SK-N-SH (cell line): ENCODE measurements around the gene HSD11B1L. TPM values are rescaled to one million over a fixed set of nuclear protein-coding genes. Genes with fewer than 3 reads are reported as not detected.

Experiments
- CTCF ChIA-PET: fragments of 300-600, 350-600 bp; formaldehyde crosslinking; extraction: SDS; loops from one replicate; lab custom pipeline; 2021; lab: Yijun Ruan, JAX
- POLR2A ChIA-PET: fragments of 350-600 bp; sonication (Branson Sonifier 250); formaldehyde crosslinking; extraction: SDS; loops from one replicate; lab custom pipeline; 2020; ENCODE audit warnings: antibody characterized with exemption, inconsistent platforms; lab: Yijun Ruan, JAX
- DNase-seq: peaks from one replicate; pipeline ENCODE4 v3.0.0; 2012
- H2AFZ ChIP-seq: fragments of 200-600 bp; sonication (generic); 2 replicates; pipeline ENCODE4 v1.8.1; 2016; ENCODE audit warnings: antibody characterized with exemption, mild to moderate bottlenecking, low read depth
- H3F3A ChIP-seq: fragments of 200-600 bp; sonication (generic); replicated peaks from 2 replicates; pipeline ENCODE3; 2016; ENCODE audit warnings: antibody characterized with exemption, mild to moderate bottlenecking; ENCODE audit not compliant: insufficient read depth
- H3K27ac ChIP-seq, 2 experiments: fragments of 200-500 bp in 1 of 2; fragments of 200-600 bp in 1 of 2; sonication (Bioruptor generic) in 1 of 2; sonication (generic), shearing (Covaris generic) in 1 of 2; 2 replicates each; pipeline versions ENCODE4 v1.5.1 to v1.6.1; 2014 to 2016; ENCODE audit warnings: low read depth in 2 of 2, inconsistent platforms in 1 of 2, low read length in 1 of 2, mild to moderate bottlenecking in 1 of 2, mixed read lengths in 1 of 2
- H3K27me3 ChIP-seq: fragments of 200-600 bp; sonication (generic), shearing (Covaris generic); 2 replicates; pipeline ENCODE4 v1.6.1; 2016; ENCODE audit warnings: mixed run types; ENCODE audit not compliant: insufficient read depth
- H3K36me3 ChIP-seq, 2 experiments: fragments of 200-500 bp in 1 of 2; fragments of 200-600 bp in 1 of 2; sonication (Bioruptor generic) in 1 of 2; sonication (generic) in 1 of 2; replicated peaks in 1 of 2; 2 replicates each; pipeline versions ENCODE3 to v1.5.1; 2014 to 2016; ENCODE audit warnings: low read length in 1 of 2, mild to moderate bottlenecking in 1 of 2; ENCODE audit not compliant: insufficient read depth in 2 of 2, control insufficient read depth in 1 of 2
- H3K4me1 ChIP-seq, 2 experiments: fragments of 200-500 bp in 1 of 2; fragments of 200-600 bp in 1 of 2; sonication (Bioruptor generic) in 1 of 2; sonication (generic), shearing (Covaris generic) in 1 of 2; 2 replicates each; pipeline versions ENCODE4 v1.5.1 to v1.6.1; 2014 to 2016; ENCODE audit warnings: low read depth in 1 of 2, low read length in 1 of 2, mixed run types in 1 of 2; ENCODE audit not compliant: insufficient read depth in 2 of 2, control insufficient read depth in 1 of 2
- H3K4me2 ChIP-seq: fragments of 200-600 bp; sonication (generic), shearing (Covaris generic); 2 replicates; pipeline ENCODE4 v1.6.1; 2017; ENCODE audit warnings: mixed run types
- H3K4me3 ChIP-seq, 2 experiments: fragments of 200-500 bp in 1 of 2; fragments of 200-600 bp in 1 of 2; sonication (Bioruptor generic) in 1 of 2; sonication (generic), shearing (Covaris generic) in 1 of 2; 2 replicates each; pipeline versions ENCODE4 v1.5.1 to v1.8.1; 2014 to 2016; ENCODE audit warnings: low read depth in 2 of 2, inconsistent platforms in 1 of 2, low read length in 1 of 2, mild to moderate bottlenecking in 1 of 2, mixed read lengths in 1 of 2, moderate library complexity in 1 of 2
- H3K79me2 ChIP-seq: fragments of 200-600 bp; sonication (generic); 2 replicates; pipeline ENCODE4 v1.8.1; 2017; ENCODE audit warnings: mild to moderate bottlenecking; ENCODE audit not compliant: insufficient read depth
- H3K9ac ChIP-seq: fragments of 200-600 bp; sonication (generic); 2 replicates; pipeline ENCODE4 v1.6.1; 2017; ENCODE audit warnings: mixed run types
- H3K9me2 ChIP-seq: fragments of 200-600 bp; sonication (generic); 2 replicates; pipeline ENCODE4 v1.6.1; 2017; ENCODE audit warnings: mixed run types
- H3K9me3 ChIP-seq: fragments of 200-600 bp; sonication (generic); 2 replicates; pipeline ENCODE4 v1.6.1; 2017; ENCODE audit warnings: mixed run types, mild to moderate bottlenecking, moderate library complexity
- H4K20me1 ChIP-seq: fragments of 200-600 bp; sonication (generic); 2 replicates; pipeline ENCODE4 v1.6.1; 2017; ENCODE audit warnings: mild to moderate bottlenecking, mixed run types; ENCODE audit not compliant: insufficient read depth
- ELF1 ChIP-seq: IDR thresholded peaks from 2 replicates; pipeline ENCODE4 v1.4.0; 2012
- GABPA ChIP-seq: IDR thresholded peaks from 2 replicates; pipeline ENCODE4 v1.4.0; 2012; ENCODE audit warnings: low read depth, mild to moderate bottlenecking
- GATA2 ChIP-seq: sonication (generic); formaldehyde crosslinking; IDR thresholded peaks from 2 replicates; pipeline ENCODE4 v1.5.0; 2020; ENCODE audit warnings: mild to moderate bottlenecking, missing genetic modification reagents
- JUND ChIP-seq: IDR thresholded peaks from 2 replicates; pipeline ENCODE4 v1.4.0; 2012
- MEF2A ChIP-seq: IDR thresholded peaks from 2 replicates; pipeline ENCODE4 v1.4.0; 2012; ENCODE audit warnings: low read depth, borderline replicate concordance
- NFIC ChIP-seq: IDR thresholded peaks from 2 replicates; pipeline ENCODE4 v1.4.0; 2012; ENCODE audit warnings: borderline replicate concordance
- PBX3 ChIP-seq: IDR thresholded peaks from 2 replicates; pipeline ENCODE4; 2012
- RAD21 ChIP-seq: IDR thresholded peaks from 2 replicates; pipeline ENCODE4 v1.6.1; 2012; ENCODE audit warnings: mild to moderate bottlenecking, low read length
- RCOR1 ChIP-seq: fragments of 150-350 bp; IDR thresholded peaks from 2 replicates; pipeline ENCODE4 v1.6.1; 2017; ENCODE audit warnings: antibody characterized with exemption, low read length
- RFX5 ChIP-seq: IDR thresholded peaks from 2 replicates; pipeline ENCODE4 v1.6.1; 2012; ENCODE audit warnings: mild to moderate bottlenecking, improper control_type of control experiment, low read length
- RXRA ChIP-seq: IDR thresholded peaks from 2 replicates; pipeline ENCODE4 v1.4.0; 2012; ENCODE audit warnings: low read depth, mild to moderate bottlenecking, borderline replicate concordance
- SIN3A ChIP-seq: IDR thresholded peaks from 2 replicates; pipeline ENCODE4 v1.6.1; 2012; ENCODE audit warnings: low read depth, mild to moderate bottlenecking, low read length, moderate library complexity, borderline replicate concordance
- SMC3 ChIP-seq: IDR thresholded peaks from 2 replicates; pipeline ENCODE4 v1.6.1; 2012; ENCODE audit warnings: low read depth, low read length, improper control_type of control experiment
- TCF12 ChIP-seq: IDR thresholded peaks from 2 replicates; pipeline ENCODE4 v1.4.0; 2012
- TEAD4 ChIP-seq: IDR thresholded peaks from 2 replicates; pipeline ENCODE4 v1.4.0; 2012; ENCODE audit warnings: mild to moderate bottlenecking, borderline replicate concordance; ENCODE audit not compliant: insufficient read depth
- USF2 ChIP-seq: fragments of 150-350 bp; IDR thresholded peaks from 2 replicates; pipeline ENCODE4 v1.6.1; 2017; ENCODE audit warnings: antibody characterized with exemption, low read length, low read depth, borderline replicate concordance
- WGBS: methylation state at CpG from one replicate; pipeline ENCODE4 v1.1.6; 2017; ENCODE audit warnings: low lambda C conversion rate; 5-methylcytosine and 5-hydroxymethylcytosine counted together
- polyA plus RNA-seq, 3 experiments: library from polyadenylated mRNA; depleted of rRNA; stranded (reverse); fragments of >200 nt; gene quantifications; 2 replicates each; pipeline ENCODE4 v1.2.3, GENCODE V29; 2012
- TF ChIP-seq, protein P1 (sequence below): fragments of 150-350 bp; IDR thresholded peaks from 2 replicates; pipeline ENCODE4 v1.6.1; 2016; ENCODE audit warnings: mild to moderate bottlenecking, low read depth, low read length
- TF ChIP-seq, protein P2 (sequence below): IDR thresholded peaks from 2 replicates; pipeline ENCODE4 v1.6.1; 2012; ENCODE audit warnings: mild to moderate bottlenecking, low read depth, low read length, moderate library complexity
- TF ChIP-seq, protein P3 (sequence below): fragments of 200-600 bp; sonication (generic); IDR thresholded peaks from 2 replicates; pipeline ENCODE4 v1.6.1; 2017; ENCODE audit warnings: antibody characterized with exemption, mild to moderate bottlenecking, moderate library complexity

Gene HSD11B1L
- polyA plus RNA-seq, 1 of the 3 experiments (the other 2 are of a cell fraction) = 53.3 TPM

- Histone ChIP-seq H3K79me2 (peaks cover 51% of the 10 kb centered on the region), H3K27ac (no peak overlapping the region), H3K9ac (no peak overlapping the region), H4K20me1 (peaks cover 64% of the 10 kb centered on the region), H3K9me2 (no peaks in the 10 kb centered on the region), H3K4me1 (peaks cover 0 to 28% of the 10 kb centered on the region in 2 experiments; a peak in 1 of 4 replicates), H3K9me3 (no peaks in the 10 kb centered on the region), H3K4me2 (no peak overlapping the region), H3F3A (peaks cover 43% of the 10 kb centered on the region)
- POLR2A ChIA-PET = no interaction called here
- DNase-seq = no peak
- TF ChIP-seq NFIC (no peak), GABPA (no peak), MEF2A (no peak), GATA2 (CRISPR knock-in tag) (no peak), SMC3 (no peak), USF2 (no peak), RFX5 (no peak), SIN3A (no peak), PBX3 (no peak), JUND (no peak), TCF12 (no peak), ELF1 (no peak), RAD21 (no peak), RXRA (no peak), TEAD4 (no peak), RCOR1 (no peak)
- TF ChIP-seq, protein P1, sequence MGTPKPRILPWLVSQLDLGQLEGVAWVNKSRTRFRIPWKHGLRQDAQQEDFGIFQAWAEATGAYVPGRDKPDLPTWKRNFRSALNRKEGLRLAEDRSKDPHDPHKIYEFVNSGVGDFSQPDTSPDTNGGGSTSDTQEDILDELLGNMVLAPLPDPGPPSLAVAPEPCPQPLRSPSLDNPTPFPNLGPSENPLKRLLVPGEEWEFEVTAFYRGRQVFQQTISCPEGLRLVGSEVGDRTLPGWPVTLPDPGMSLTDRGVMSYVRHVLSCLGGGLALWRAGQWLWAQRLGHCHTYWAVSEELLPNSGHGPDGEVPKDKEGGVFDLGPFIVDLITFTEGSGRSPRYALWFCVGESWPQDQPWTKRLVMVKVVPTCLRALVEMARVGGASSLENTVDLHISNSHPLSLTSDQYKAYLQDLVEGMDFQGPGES = no peak
- TF ChIP-seq, protein P2, sequence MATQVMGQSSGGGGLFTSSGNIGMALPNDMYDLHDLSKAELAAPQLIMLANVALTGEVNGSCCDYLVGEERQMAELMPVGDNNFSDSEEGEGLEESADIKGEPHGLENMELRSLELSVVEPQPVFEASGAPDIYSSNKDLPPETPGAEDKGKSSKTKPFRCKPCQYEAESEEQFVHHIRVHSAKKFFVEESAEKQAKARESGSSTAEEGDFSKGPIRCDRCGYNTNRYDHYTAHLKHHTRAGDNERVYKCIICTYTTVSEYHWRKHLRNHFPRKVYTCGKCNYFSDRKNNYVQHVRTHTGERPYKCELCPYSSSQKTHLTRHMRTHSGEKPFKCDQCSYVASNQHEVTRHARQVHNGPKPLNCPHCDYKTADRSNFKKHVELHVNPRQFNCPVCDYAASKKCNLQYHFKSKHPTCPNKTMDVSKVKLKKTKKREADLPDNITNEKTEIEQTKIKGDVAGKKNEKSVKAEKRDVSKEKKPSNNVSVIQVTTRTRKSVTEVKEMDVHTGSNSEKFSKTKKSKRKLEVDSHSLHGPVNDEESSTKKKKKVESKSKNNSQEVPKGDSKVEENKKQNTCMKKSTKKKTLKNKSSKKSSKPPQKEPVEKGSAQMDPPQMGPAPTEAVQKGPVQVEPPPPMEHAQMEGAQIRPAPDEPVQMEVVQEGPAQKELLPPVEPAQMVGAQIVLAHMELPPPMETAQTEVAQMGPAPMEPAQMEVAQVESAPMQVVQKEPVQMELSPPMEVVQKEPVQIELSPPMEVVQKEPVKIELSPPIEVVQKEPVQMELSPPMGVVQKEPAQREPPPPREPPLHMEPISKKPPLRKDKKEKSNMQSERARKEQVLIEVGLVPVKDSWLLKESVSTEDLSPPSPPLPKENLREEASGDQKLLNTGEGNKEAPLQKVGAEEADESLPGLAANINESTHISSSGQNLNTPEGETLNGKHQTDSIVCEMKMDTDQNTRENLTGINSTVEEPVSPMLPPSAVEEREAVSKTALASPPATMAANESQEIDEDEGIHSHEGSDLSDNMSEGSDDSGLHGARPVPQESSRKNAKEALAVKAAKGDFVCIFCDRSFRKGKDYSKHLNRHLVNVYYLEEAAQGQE = no peak
- TF ChIP-seq, protein P3, sequence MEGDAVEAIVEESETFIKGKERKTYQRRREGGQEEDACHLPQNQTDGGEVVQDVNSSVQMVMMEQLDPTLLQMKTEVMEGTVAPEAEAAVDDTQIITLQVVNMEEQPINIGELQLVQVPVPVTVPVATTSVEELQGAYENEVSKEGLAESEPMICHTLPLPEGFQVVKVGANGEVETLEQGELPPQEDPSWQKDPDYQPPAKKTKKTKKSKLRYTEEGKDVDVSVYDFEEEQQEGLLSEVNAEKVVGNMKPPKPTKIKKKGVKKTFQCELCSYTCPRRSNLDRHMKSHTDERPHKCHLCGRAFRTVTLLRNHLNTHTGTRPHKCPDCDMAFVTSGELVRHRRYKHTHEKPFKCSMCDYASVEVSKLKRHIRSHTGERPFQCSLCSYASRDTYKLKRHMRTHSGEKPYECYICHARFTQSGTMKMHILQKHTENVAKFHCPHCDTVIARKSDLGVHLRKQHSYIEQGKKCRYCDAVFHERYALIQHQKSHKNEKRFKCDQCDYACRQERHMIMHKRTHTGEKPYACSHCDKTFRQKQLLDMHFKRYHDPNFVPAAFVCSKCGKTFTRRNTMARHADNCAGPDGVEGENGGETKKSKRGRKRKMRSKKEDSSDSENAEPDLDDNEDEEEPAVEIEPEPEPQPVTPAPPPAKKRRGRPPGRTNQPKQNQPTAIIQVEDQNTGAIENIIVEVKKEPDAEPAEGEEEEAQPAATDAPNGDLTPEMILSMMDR = no peak
- TF ChIP-seq, all 33 proteins: peak for 0
- H3K36me3 ChIP-seq = peaks cover 19 to 76% of the 10 kb centered on the region in 2 experiments
- H3K27me3 ChIP-seq = no peaks in the 10 kb centered on the region
- CTCF ChIA-PET = interaction anchor here (0.7 kb wide), 1 partner anchor 25 kb away, joined by 3 read pairs; the partner anchor contains the start of gene CATSPERD
- 95% methylated on average over 12 of the region's 28 CpGs for WGBS
- H2AFZ ChIP-seq = no peak overlapping the region
- H3K4me3 ChIP-seq = no peak overlapping the region
Observed at GRCh38 chr19:5695649-5696195, 14.9 kb downstream of the HSD11B1L start.
